Glutamatergic neuron (in vitro differentiated cells): ENCODE data around the gene OR52W1. TPM values are rescaled to one million over a fixed set of nuclear protein-coding genes. Genes with fewer than 3 reads are reported as not detected.
A peak's percentile ranks its signal among the peaks of the same experiment; 100 is the strongest.

Experiments used
- DNase-seq: peaks from one replicate; pipeline ENCODE4 v3.0.0; 2022
- H3K27ac Mint-ChIP-seq: one replicate; pipeline ENCODE4 v1.8.0; 2020; ENCODE audit warnings: mild to moderate bottlenecking, mixed read lengths, inconsistent platforms; ENCODE audit not compliant: unreplicated experiment
- H3K27me3 Mint-ChIP-seq: one replicate; pipeline ENCODE4 v1.8.0; 2020; ENCODE audit warnings: mild to moderate bottlenecking, moderate library complexity, mixed read lengths, inconsistent platforms; ENCODE audit not compliant: unreplicated experiment
- H3K36me3 Mint-ChIP-seq: one replicate; pipeline ENCODE4 v1.8.0; 2020; ENCODE audit warnings: mild to moderate bottlenecking, mixed read lengths, inconsistent platforms; ENCODE audit not compliant: unreplicated experiment
- H3K4me1 Mint-ChIP-seq: one replicate; pipeline ENCODE4 v1.8.0; 2020; ENCODE audit warnings: mild to moderate bottlenecking, low read depth, mixed read lengths, inconsistent platforms; ENCODE audit not compliant: unreplicated experiment
- H3K4me3 Mint-ChIP-seq: one replicate; pipeline ENCODE4 v1.8.0; 2020; ENCODE audit warnings: mild to moderate bottlenecking, mixed read lengths, inconsistent platforms; ENCODE audit not compliant: unreplicated experiment
- H3K9me3 Mint-ChIP-seq: one replicate; pipeline ENCODE4 v1.8.0; 2020; ENCODE audit warnings: mild to moderate bottlenecking, moderate library complexity, mixed read lengths, inconsistent platforms; ENCODE audit not compliant: unreplicated experiment
- CTCF ChIP-seq: fragments of 200-600 bp; sonication (generic); IDR thresholded peaks from one replicate; pipeline ENCODE4 v1.5.0; 2021; ENCODE audit not compliant: partially characterized antibody, unreplicated experiment
- total RNA-seq: library from RNA; stranded (reverse); fragmentation: NEBNext Ultra II Directional; extraction: Animal tissue kit (Norgen Biotek cat#: 25700); gene quantifications from one replicate; pipeline ENCODE4 v1.2.1, GENCODE V29; 2021; ENCODE audit not compliant: unreplicated experiment

Gene OR52W1
- total RNA-seq, 1 donor from 2014 or later = not detected

- no peaks in the 10 kb centered on the region for H3K36me3 Mint-ChIP-seq
- H3K4me1 Mint-ChIP-seq = no peaks in the 10 kb centered on the region
- no peak overlapping the region for H3K4me3 Mint-ChIP-seq
- H3K27me3 Mint-ChIP-seq = no peaks in the 10 kb centered on the region
- TF ChIP-seq CTCF = no peak
- no peaks in the 10 kb centered on the region for H3K9me3 Mint-ChIP-seq
- DNase-seq = no peak
- no peak overlapping the region for H3K27ac Mint-ChIP-seq
These were observed 26.0 kb downstream of the OR52W1 start for GRCh38 chr11:6225024-6225423.

GRCh38 chr11:6225896-6226295 is 26.9 kb downstream of the OR52W1 start:
- Mint-ChIP-seq H3K36me3 (no peaks in the 10 kb centered on the region), H3K9me3 (no peaks in the 10 kb centered on the region), H3K4me1 (no peaks in the 10 kb centered on the region), H3K4me3 (no peak overlapping the region), H3K27ac (no peak overlapping the region), H3K27me3 (no peaks in the 10 kb centered on the region)
- no peak for TF ChIP-seq CTCF
- DNase-seq = no peak

GRCh38 chr11:6228520-6228919 is 29.5 kb downstream of the OR52W1 start:
- TF ChIP-seq CTCF = no peak
- Mint-ChIP-seq H3K27ac (no peak overlapping the region), H3K4me1 (no peaks in the 10 kb centered on the region), H3K4me3 (no peak overlapping the region), H3K9me3 (no peaks in the 10 kb centered on the region), H3K27me3 (no peaks in the 10 kb centered on the region), H3K36me3 (no peaks in the 10 kb centered on the region)
- no peak for DNase-seq

- Mint-ChIP-seq H3K4me1 (no peaks in the 10 kb centered on the region), H3K36me3 (no peaks in the 10 kb centered on the region), H3K27ac (no peak overlapping the region), H3K9me3 (peaks cover under 1% of the 10 kb centered on the region), H3K27me3 (peaks cover 3% of the 10 kb centered on the region), H3K4me3 (no peak overlapping the region)
- DNase-seq = no peak
- TF ChIP-seq CTCF = no peak
These were observed 30.9 kb downstream of the OR52W1 start for GRCh38 chr11:6229911-6230310.

- H3K9me3 Mint-ChIP-seq = peaks cover 3% of the 10 kb centered on the region
- peaks cover 2% of the 10 kb centered on the region for H3K4me1 Mint-ChIP-seq
- H3K36me3 Mint-ChIP-seq = no peaks in the 10 kb centered on the region
- H3K27ac Mint-ChIP-seq = no peak overlapping the region
- H3K4me3 Mint-ChIP-seq = peak overlapping the region; percentile 53
- DNase-seq = no peak
- H3K27me3 Mint-ChIP-seq = peaks cover 5% of the 10 kb centered on the region
- no peak for TF ChIP-seq CTCF
These were observed 33.9 kb downstream of the OR52W1 start for GRCh38 chr11:6232899-6233298.
